ENCODE data around the gene PRELID3B.

DNA sequence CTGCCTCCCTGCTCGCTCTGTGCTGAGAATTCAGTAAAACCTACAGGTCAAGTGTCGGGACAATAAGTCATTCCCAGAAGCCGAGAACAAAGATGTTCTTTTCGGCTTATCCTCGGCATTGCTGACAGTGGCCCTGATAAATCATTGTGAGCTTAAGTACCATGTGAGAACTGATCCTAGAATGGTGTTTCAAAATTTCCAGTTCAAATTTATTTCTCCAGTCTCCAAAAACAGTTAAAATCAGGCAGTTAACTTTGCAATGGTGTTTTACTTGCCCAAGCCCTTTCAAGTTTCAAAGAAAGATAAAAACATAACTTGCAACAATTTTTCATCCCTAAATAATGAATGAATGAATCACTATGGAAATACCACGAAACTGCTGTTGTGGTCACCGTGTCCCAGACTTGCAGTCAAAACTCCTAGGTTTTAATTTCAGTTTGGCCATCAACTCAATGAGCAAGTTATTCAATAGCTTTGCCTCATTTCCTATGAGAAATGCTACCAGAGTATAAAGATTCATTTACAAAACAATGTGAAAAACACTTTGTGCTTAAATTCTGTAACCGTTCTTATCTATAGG lies 14.8 kb downstream of the PRELID3B start:
- TF ChIP-seq, protein P1, sequence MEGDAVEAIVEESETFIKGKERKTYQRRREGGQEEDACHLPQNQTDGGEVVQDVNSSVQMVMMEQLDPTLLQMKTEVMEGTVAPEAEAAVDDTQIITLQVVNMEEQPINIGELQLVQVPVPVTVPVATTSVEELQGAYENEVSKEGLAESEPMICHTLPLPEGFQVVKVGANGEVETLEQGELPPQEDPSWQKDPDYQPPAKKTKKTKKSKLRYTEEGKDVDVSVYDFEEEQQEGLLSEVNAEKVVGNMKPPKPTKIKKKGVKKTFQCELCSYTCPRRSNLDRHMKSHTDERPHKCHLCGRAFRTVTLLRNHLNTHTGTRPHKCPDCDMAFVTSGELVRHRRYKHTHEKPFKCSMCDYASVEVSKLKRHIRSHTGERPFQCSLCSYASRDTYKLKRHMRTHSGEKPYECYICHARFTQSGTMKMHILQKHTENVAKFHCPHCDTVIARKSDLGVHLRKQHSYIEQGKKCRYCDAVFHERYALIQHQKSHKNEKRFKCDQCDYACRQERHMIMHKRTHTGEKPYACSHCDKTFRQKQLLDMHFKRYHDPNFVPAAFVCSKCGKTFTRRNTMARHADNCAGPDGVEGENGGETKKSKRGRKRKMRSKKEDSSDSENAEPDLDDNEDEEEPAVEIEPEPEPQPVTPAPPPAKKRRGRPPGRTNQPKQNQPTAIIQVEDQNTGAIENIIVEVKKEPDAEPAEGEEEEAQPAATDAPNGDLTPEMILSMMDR (IDR thresholded peaks at IDR 0.05; ENCODE audit: insufficient read depth, low read length, poor library complexity, severe bottlenecking), result no peak
- no peak for TF ChIP-seq EZH2phosphoT487 (conservative IDR thresholded peaks at IDR 0.05; ENCODE audit: low read length)
